HTR-8/SVneo (cell line): ENCODE data around the gene SHOC2.

Experiments used
- DNase-seq: peaks from one replicate; pipeline ENCODE4 v3.0.0; 2011; ENCODE audit warnings: low spot score, mixed read lengths; ENCODE audit not compliant: insufficient read length
- FAIRE-seq: peaks from 2 replicates; lab custom pipeline; 2011; peaks lifted over from hg19 to GRCh38; lab: Jason Lieb, UNC

The SHOC2 gene

GRCh38 chr10:110939419-110939818, 20.0 kb downstream of the SHOC2 start:
- DNase-seq: no peak
- FAIRE-seq: no peak

GRCh38 chr10:110944792-110945396, 25.5 kb downstream of the SHOC2 start:
- no peak for FAIRE-seq

DNA sequence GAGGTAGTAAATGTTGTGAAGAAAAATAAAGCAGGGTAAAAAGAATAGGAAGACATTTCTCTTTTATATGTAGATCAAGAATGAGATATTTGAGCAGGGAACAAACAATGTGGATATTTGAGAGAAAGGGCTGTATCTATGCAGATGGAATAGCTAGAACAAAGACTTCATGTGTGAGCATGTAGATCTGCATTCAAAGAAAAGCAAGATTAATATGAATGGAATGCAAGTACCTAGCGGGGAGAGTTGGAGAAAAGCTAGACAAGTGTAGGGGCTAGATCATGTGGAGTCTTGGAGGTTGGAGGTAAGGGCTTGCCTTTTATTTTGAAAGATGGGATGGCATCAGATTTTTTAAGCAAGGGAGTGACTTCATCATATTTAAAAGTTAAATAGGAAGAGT, 27.1 kb downstream of the SHOC2 start:
- DNase-seq (no peak), FAIRE-seq (no peak)

More at GRCh38 chr10:110944792-110945396, 25.5 kb downstream of the SHOC2 start:
- no peak for DNase-seq

GRCh38 chr10:110947061-110947595, 27.7 kb downstream of the SHOC2 start:
- FAIRE-seq (no peak), DNase-seq (peak; percentile 3)

GRCh38 chr10:110951381-110951780, 32.0 kb downstream of the SHOC2 start:
- FAIRE-seq (no peak), DNase-seq (no peak)

- DNase-seq (no peak), FAIRE-seq (no peak)
Observed at GRCh38 chr10:110957606-110958005, 38.2 kb downstream of the SHOC2 start.

DNA sequence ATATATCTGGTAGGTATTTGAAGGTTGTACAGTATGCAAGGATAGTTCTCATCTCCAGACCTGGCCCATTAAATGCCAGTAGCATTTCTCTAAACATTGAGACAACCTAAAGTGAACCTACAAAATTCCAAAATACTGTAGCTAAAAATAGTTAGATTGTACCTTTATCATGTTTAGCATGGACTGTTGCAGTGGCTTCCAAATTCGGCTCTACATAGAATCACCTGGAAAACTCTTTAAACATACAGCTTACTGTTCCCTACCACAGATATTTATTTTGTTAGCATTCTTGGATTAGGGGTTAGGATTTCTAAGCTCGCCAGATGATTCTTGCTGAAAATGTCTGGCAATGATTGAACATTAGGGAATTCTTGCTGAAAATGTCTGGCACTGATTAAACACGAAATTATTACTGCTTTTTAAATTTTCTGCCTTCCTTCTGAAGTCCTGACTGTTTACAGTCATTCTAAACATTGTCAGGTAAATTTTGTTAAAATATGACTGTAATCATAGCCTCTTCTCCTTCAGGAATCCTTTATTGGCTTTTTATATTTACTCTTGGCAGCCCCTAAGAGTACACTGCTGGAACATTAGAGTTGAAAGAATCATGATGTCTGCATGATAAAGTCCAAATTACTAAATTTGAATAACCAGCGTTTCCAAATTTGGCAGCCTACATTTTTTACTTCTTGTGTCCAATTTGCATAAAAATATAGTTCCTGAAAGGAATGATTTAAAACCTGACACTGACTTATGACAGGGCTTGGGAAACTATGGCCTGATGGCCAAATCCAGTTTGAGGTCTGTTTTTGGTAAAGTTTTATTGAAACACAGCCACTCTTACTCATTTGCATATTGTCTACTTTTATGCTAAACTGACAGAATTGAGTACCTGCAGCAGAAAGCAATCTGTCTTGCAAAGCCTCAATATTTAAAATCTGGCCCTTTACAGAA, 40.3 kb downstream of the SHOC2 start:
- DNase-seq: no peak
- no peak for FAIRE-seq

- no peak for FAIRE-seq
Observed at GRCh38 chr10:110960333-110960712, 40.9 kb downstream of the SHOC2 start.

GRCh38 chr10:110962443-110962842, 43.0 kb downstream of the SHOC2 start:
- DNase-seq: no peak
- FAIRE-seq: no peak

More at GRCh38 chr10:110960333-110960712, 40.9 kb downstream of the SHOC2 start:
- DNase-seq: no peak

DNA sequence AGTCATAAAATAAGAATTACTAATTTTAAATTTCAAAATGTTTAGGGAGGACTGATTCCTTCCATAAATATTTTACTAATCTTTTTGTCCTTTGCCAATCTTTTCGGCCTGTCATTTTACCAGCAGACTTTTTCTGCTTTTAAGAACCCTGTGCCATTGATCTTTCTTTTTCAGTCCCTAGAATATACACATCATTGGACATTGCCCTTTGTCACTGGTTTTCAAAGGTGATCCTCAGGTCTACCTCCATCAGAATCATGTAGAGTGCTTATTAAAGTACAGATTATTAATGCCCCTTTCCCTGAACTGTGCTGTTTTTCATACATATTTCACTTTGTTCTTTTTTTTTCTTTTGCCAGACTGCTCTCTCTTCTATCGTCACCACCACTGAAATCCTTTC, 43.8 kb downstream of the SHOC2 start:
- no peak for DNase-seq
- no peak for FAIRE-seq

GRCh38 chr10:110964681-110965080, 45.3 kb downstream of the SHOC2 start:
- no peak for DNase-seq

DNA sequence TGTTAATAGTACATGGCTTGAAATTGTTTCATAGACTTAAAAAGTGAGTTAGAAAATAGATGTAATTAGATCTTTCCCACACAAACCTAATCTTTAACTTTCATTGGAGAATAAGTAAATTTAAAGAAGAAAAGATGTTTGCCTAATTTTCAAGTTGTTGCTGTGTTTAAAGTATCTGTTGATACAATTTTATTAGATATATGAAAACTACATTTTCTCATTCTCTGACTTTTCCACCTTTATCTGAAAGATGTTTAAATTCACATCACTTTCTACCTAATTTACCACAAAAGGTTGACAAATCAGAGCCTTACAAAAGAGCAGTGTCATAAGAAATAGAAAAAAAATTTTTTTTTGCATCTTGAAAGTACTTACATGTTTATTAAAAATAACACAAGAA, 45.8 kb downstream of the SHOC2 start:
- DNase-seq (no peak), FAIRE-seq (no peak)

More at GRCh38 chr10:110964681-110965080, 45.3 kb downstream of the SHOC2 start:
- FAIRE-seq: no peak

- DNase-seq: no peak
- no peak for FAIRE-seq
Observed at GRCh38 chr10:110966146-110966545, 46.7 kb downstream of the SHOC2 start.

GRCh38 chr10:110967009-110967630, 47.7 kb downstream of the SHOC2 start:
- FAIRE-seq (no peak), DNase-seq (no peak)

DNA sequence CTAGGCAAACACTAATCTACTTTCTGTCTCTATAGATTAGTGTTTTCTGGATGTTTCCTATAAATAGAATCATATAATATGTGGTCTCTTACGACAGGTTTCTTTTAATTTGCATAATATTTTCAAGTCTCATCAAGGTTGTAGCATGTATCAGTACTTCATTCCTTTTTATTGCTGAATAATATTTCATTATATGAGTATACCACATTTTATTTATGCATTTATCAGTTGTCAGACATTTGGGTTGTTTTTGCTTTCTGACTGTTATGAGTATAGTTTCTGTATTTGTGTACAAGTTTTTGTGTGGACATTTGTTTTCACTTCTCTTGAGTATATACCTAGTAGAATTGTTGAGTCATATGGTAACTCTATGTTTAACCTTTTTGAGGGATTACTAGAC, 48.2 kb downstream of the SHOC2 start:
- FAIRE-seq: no peak
- no peak for DNase-seq

GRCh38 chr10:110969183-110969582, 49.8 kb downstream of the SHOC2 start:
- DNase-seq (no peak), FAIRE-seq (no peak)

DNA sequence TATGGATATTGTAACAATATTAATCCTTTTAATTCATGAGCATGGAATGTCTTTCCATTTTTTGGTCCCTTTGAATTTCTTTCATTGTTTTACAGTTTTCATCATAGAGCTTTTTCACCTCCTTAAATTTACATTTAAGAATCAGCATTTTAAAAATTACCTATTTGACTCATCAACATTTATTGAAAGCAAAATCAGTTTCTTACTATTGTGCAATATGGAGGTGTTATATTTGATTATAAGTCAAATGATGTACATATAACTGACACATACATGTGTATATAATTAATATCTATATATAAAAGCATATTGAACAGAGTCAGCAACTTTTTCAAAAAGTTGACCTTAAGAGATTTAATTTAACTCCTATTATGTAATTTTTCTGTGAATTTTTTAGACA, 52.2 kb downstream of the SHOC2 start:
- no peak for FAIRE-seq
- no peak for DNase-seq

GRCh38 chr10:110972231-110973134, 53.1 kb downstream of the SHOC2 start:
- DNase-seq: no peak
- FAIRE-seq: no peak

DNA sequence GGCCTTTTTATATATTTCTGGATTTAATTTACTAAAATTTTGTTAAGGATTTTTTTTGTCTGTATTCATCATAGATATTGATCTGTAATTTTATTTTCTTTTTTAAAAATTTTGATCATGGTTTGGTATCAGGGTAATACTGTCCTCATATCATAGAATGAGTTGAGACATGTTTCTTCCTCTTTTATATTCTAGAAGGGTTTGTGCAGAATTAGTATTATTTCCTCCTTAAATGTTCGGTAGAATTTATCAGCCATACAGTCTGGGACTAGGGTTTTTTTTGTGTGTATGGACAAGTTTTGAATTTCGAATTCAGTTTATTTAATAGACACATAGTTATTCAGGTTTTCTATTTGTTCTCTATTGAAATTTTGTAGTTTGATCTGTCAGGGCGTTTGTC, 54.0 kb downstream of the SHOC2 start:
- no peak for FAIRE-seq
- DNase-seq: no peak

- FAIRE-seq: no peak
Observed at GRCh38 chr10:110976577-110976976, 57.2 kb downstream of the SHOC2 start.

More at GRCh38 chr10:110976577-110976976, 57.2 kb downstream of the SHOC2 start:
- DNase-seq: no peak
